Measurements from ENCODE around the gene GFI1B. TPM values are rescaled to one million over a fixed set of nuclear protein-coding genes. Genes with fewer than 3 reads are reported as not detected.

The GFI1B gene
- total and polyA plus RNA-seq, 2 of the 13 experiments (the other 11 are each of a cell fraction or from before 2014, with no cell fraction given) = 0.15 to 0.51 TPM

DNA sequence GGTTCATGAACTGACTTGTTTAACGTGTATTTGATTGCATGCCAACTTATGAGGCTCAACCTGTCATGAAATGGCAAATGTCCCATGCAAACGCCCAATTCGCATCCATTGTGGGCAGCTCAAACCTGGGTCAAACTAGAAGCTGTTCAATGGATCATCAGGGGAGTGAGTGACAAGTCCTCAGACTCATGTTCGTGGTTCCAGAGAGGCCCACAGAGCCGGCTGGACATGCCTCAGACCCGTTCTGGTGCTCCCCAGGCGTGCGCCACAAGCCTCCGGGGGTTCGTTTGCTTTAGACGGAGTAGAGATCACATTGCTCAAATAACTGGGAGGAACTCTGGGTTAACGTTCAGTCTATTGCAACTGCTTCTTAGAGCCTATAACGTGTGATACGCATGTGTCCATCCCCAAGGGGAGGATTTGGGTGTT, 15.0 kb downstream of the GFI1B start (continued):
- TF ChIP-seq GTF3A (CRISPR knock-in tag; conservative IDR thresholded peaks at IDR 0.05) (no peak), TOPORS (CRISPR knock-in tag; IDR thresholded peaks at IDR 0.05) (no peak), NKX3-1 (CRISPR knock-in tag; IDR thresholded peaks at IDR 0.05) (no peak), HMGA1 (CRISPR knock-in tag; conservative IDR thresholded peaks at IDR 0.05) (no peak), PAXIP1 (CRISPR knock-in tag; conservative IDR thresholded peaks at IDR 0.05) (peak; percentile 53), ZNF235 (CRISPR knock-in tag; IDR thresholded peaks at IDR 0.05; ENCODE audit: borderline replicate concordance) (no peak), HOXA5 (CRISPR knock-in tag; IDR thresholded peaks at IDR 0.05) (no peak), TARDBP (CRISPR knock-in tag; IDR thresholded peaks at IDR 0.05) (peak; percentile 48; the same call in 1 of the 2 replicates), ZNF263 (CRISPR knock-in tag; IDR thresholded peaks at IDR 0.05) (peak; percentile 97), ZNF703 (CRISPR knock-in tag; IDR thresholded peaks at IDR 0.05; ENCODE audit: borderline replicate concordance) (no peak), ZNF143 (CRISPR knock-in tag; IDR thresholded peaks at IDR 0.05) (no peak), MAX (IDR thresholded peaks at IDR 0.05) (peak; percentile 29; the same call in 1 of the 2 replicates), MAFG (CRISPR knock-in tag; IDR thresholded peaks at IDR 0.05) (no peak)
- TF ChIP-seq, protein P1, sequence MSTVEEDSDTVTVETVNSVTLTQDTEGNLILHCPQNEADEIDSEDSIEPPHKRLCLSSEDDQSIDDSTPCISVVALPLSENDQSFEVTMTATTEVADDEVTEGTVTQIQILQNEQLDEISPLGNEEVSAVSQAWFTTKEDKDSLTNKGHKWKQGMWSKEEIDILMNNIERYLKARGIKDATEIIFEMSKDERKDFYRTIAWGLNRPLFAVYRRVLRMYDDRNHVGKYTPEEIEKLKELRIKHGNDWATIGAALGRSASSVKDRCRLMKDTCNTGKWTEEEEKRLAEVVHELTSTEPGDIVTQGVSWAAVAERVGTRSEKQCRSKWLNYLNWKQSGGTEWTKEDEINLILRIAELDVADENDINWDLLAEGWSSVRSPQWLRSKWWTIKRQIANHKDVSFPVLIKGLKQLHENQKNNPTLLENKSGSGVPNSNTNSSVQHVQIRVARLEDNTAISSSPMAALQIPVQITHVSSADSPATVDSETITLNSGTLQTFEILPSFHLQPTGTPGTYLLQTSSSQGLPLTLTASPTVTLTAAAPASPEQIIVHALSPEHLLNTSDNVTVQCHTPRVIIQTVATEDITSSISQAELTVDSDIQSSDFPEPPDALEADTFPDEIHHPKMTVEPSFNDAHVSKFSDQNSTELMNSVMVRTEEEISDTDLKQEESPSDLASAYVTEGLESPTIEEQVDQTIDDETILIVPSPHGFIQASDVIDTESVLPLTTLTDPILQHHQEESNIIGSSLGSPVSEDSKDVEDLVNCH (CRISPR knock-in tag; IDR thresholded peaks at IDR 0.05) = no peak
- TF ChIP-seq, protein P2, sequence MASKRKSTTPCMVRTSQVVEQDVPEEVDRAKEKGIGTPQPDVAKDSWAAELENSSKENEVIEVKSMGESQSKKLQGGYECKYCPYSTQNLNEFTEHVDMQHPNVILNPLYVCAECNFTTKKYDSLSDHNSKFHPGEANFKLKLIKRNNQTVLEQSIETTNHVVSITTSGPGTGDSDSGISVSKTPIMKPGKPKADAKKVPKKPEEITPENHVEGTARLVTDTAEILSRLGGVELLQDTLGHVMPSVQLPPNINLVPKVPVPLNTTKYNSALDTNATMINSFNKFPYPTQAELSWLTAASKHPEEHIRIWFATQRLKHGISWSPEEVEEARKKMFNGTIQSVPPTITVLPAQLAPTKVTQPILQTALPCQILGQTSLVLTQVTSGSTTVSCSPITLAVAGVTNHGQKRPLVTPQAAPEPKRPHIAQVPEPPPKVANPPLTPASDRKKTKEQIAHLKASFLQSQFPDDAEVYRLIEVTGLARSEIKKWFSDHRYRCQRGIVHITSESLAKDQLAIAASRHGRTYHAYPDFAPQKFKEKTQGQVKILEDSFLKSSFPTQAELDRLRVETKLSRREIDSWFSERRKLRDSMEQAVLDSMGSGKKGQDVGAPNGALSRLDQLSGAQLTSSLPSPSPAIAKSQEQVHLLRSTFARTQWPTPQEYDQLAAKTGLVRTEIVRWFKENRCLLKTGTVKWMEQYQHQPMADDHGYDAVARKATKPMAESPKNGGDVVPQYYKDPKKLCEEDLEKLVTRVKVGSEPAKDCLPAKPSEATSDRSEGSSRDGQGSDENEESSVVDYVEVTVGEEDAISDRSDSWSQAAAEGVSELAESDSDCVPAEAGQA (IDR thresholded peaks at IDR 0.05; ENCODE audit: low read depth) = no peak
- TF ChIP-seq, protein P2 (CRISPR knock-in tag; IDR thresholded peaks at IDR 0.05; ENCODE audit: borderline replicate concordance) = no peak

Measured in HepG2 (cell line).